ENCODE measurements around the gene MT1E.

Gene MT1E

DNA sequence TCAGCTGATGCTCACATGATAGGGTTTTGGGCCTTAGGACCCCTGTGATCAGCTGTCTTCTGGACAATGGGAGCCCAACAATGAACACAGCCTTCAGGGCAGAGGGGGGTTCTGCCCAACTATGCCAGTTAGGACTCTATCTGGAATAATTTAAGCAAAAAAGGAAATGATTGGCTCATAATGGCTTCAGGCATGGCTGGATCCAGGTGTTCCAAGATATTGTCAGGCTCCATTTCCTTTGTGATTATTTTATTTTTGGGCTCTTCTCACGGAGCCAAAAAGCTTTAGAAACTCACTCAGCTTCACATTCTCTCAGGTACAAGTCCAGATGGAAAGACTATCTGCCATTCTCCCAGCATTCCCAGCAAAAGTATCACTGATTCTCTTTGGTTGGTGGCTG is 20.1 kb upstream of the MT1E start:
- DNase-seq (ENCODE audit: insufficient read length, low spot score) (no peak), FAIRE-seq (no peak)
- TF ChIP-seq POLR2A (IDR thresholded peaks at IDR 0.05; ENCODE audit: low read depth, low read length): no peak
- TF ChIP-seq POLR2AphosphoS5 (IDR thresholded peaks at IDR 0.05; ENCODE audit: low read depth, low read length): no peak

DNA sequence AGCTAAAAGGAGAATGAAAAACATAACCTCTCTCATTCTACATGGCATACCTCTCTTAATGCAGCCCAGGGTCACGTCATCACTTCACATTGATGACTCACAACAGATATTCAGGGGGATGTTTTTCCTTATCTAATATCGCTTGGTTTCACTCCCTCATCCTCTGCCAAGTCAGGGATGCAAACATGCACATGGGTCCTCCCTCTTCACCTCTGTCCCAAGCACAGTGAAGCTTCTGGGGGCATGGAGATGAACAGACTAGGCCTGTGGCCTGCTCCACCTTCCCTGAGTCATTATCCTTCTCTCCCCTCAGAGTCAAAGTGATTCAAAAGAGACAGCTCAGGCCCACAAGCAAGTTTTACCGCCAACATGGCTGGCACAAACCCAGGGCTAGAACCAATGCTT is 19.5 kb upstream of the MT1E start:
- TF ChIP-seq PAX5 (IDR thresholded peaks at IDR 0.05; ENCODE audit: insufficient read depth, low read length, severe bottlenecking): no peak
- TF ChIP-seq POLR2A (IDR thresholded peaks at IDR 0.05; ENCODE audit: low read depth, low read length): no peak
- no peak for TF ChIP-seq POLR2AphosphoS5 (IDR thresholded peaks at IDR 0.05; ENCODE audit: low read depth, low read length)
- no peak for TF ChIP-seq POU2F2 (IDR thresholded peaks at IDR 0.05; ENCODE audit: low read depth, low read length)
- TF ChIP-seq SPI1 (IDR thresholded peaks at IDR 0.05; ENCODE audit: low read depth, low read length): no peak
- no peak for TF ChIP-seq TAF1 (IDR thresholded peaks at IDR 0.05; ENCODE audit: low read depth, low read length)
- DNase-seq (ENCODE audit: insufficient read length, low spot score) (no peak), FAIRE-seq (no peak)

DNA sequence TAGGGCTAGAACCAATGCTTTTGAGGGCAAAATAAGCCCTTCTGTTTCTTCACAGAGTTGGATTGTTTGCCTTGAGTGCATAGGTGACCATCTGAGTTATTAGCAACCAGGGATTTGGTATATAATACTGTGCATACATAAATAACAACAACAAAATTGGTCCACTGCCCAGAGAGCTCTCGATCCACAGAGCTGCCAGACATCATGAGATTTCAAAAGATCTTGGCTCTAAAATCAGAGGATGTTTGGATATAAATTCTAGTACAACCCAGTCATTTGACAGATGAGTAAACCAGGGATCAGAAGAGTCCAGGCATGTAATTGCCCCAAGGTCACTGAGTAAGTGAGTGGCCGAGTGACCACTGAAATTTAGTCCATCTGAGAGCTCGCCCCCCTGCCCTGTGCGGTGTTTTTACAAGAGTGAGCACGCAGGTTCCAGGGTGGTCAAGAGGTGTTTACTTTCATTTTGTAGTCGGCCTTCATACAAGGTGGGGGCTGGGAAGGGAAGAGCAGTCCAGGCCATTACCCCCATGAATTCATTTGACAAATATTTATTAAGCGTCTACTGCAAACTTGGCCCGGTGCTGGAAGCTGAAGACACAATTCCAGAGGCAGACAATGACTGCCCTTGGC is 19.0 kb upstream of the MT1E start:
- TF ChIP-seq POU2F2 (IDR thresholded peaks at IDR 0.05; ENCODE audit: low read depth, low read length): no peak
- TF ChIP-seq POLR2A (IDR thresholded peaks at IDR 0.05; ENCODE audit: low read depth, low read length): no peak
- no peak for TF ChIP-seq TAF1 (IDR thresholded peaks at IDR 0.05; ENCODE audit: low read depth, low read length)
- TF ChIP-seq SPI1 (IDR thresholded peaks at IDR 0.05; ENCODE audit: low read depth, low read length): no peak
- no peak for TF ChIP-seq PAX5 (IDR thresholded peaks at IDR 0.05; ENCODE audit: insufficient read depth, low read length, severe bottlenecking)
- no peak for TF ChIP-seq POLR2AphosphoS5 (IDR thresholded peaks at IDR 0.05; ENCODE audit: low read depth, low read length)
- DNase-seq (ENCODE audit: insufficient read length, low spot score) (no peak), FAIRE-seq (no peak)

DNA sequence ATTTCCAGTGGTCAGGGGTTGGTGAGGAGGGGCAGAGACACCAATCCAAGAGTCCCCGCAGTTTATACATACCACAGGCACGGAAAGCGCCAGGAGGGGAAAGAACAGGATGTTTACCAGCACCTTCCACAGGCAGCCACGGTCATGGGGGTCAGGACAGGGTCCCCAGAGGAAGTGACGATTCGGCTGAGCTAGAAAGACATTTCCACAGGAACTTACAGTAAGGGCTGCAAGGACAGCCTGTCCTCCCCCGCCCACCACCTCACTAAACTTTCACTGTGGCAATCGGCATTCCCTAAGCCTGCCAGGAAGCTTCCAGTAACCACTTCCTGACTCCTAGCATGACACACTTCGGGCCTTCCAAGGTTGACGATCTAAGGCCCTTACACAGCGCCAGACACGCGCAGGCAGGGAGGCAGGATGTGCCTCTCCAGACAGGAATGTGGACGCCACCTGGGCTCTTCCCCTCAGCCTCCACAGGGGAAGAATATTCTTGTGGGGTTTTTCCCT is 18.4 kb upstream of the MT1E start:
- no peak for FAIRE-seq
- TF ChIP-seq SPI1 (IDR thresholded peaks at IDR 0.05; ENCODE audit: low read depth, low read length) (no peak), PAX5 (IDR thresholded peaks at IDR 0.05; ENCODE audit: insufficient read depth, low read length, severe bottlenecking) (no peak), TAF1 (IDR thresholded peaks at IDR 0.05; ENCODE audit: low read depth, low read length) (no peak), POLR2A (IDR thresholded peaks at IDR 0.05; ENCODE audit: low read depth, low read length) (no peak), POLR2AphosphoS5 (IDR thresholded peaks at IDR 0.05; ENCODE audit: low read depth, low read length) (no peak), POU2F2 (IDR thresholded peaks at IDR 0.05; ENCODE audit: low read depth, low read length) (no peak)
- no peak for DNase-seq (ENCODE audit: insufficient read length, low spot score)

DNA sequence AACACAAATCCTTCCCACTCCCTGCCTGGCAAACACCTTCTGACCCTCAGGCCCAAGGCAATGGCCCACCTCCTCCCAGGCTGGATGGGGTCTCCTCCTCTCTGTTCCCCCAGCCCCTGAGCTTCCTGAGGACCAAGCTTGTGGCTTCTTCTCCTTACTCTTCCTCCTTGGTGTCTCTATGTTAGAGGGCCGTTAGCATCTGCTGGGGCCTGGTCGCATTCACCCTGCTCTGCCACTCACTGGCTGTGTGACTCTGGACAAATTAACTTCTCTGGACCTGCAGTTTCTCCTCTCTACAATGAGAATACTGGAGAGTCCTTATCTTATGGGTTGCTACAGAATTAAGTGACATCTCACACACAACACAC is 17.9 kb upstream of the MT1E start:
- DNase-seq (ENCODE audit: insufficient read length, low spot score) (no peak), FAIRE-seq (no peak)
- TF ChIP-seq SPI1 (IDR thresholded peaks at IDR 0.05; ENCODE audit: low read depth, low read length) (no peak), POU2F2 (IDR thresholded peaks at IDR 0.05; ENCODE audit: low read depth, low read length) (no peak), PAX5 (IDR thresholded peaks at IDR 0.05; ENCODE audit: insufficient read depth, low read length, severe bottlenecking) (no peak), POLR2A (IDR thresholded peaks at IDR 0.05; ENCODE audit: low read depth, low read length) (no peak), POLR2AphosphoS5 (IDR thresholded peaks at IDR 0.05; ENCODE audit: low read depth, low read length) (no peak), TAF1 (IDR thresholded peaks at IDR 0.05; ENCODE audit: low read depth, low read length) (no peak)

DNA sequence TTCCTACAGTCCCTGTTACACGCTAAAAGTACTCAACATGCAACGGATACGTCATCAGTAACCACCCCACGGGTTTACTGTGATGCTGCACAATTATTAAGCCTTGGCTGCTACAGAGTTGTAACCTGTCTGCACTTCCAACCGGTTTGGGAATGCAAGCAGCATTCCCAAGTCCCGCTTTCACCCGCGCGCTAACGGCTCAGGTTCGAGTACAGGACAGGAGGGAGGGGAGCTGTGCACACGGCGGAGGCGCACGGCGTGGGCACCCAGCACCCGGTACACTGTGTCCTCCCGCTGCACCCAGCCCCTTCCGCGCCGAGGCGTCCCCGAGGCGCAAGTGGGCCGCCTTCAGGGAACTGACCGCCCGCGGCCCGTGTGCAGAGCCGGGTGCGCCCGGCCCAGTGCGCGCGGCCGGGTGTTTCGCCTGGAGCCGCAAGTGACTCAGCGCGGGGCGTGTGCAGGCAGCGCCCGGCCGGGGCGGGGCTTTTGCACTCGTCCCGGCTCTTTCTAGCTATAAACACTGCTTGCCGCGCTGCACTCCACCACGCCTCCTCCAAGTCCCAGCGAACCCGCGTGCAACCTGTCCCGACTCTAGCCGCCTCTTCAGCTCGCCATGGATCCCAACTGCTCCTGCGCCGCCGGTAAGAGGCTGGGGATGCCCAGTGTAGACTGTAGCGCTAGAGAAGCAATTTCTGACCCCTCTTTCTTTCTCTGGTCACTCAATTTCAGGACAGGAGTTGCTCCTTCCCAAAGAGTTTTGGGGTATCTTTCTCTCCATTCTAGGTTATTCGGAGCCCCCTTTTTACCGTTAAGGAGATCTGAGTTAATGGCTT is 17.3 kb upstream of the MT1E start, which contains the start of gene MT2A:
TSS of gene MT2A (plus strand) at position 542 of the 833 bp plus-strand sequence. CDS start at position 614, 72 bp downstream.
- TF ChIP-seq TAF1 (IDR thresholded peaks at IDR 0.05; ENCODE audit: low read depth, low read length) (no peak), SPI1 (IDR thresholded peaks at IDR 0.05; ENCODE audit: low read depth, low read length) (0 out of 2 replicates have a peak, but pooled peaks have one; percentile 2)
- FAIRE-seq (peak; percentile 69), DNase-seq (ENCODE audit: insufficient read length, low spot score) (peak; percentile 93)

DNA sequence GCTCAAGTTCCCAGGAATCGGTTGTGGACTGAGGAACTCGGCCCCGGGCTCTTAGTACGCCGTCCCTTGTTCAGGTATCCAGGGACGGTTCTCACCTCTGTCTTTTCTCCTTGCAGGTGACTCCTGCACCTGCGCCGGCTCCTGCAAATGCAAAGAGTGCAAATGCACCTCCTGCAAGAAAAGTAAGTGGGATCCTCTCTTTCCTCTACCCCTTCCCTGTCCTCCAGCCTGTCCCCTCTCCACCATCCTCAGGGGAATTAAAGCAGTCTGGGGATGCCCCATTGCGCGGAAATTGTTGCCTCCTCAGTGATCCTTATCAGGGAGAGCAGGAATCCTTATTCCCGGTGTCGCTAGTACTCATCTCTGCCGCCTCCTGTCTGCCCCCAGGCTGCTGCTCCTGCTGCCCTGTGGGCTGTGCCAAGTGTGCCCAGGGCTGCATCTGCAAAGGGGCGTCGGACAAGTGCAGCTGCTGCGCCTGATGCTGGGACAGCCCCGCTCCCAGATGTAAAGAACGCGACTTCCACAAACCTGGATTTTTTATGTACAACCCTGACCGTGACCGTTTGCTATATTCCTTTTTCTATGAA is 16.6 kb upstream of the MT1E start:
- FAIRE-seq (no peak), DNase-seq (ENCODE audit: insufficient read length, low spot score) (no peak)
- TF ChIP-seq POLR2AphosphoS5 (IDR thresholded peaks at IDR 0.05; ENCODE audit: low read depth, low read length): no peak
- no peak for TF ChIP-seq POLR2A (IDR thresholded peaks at IDR 0.05; ENCODE audit: low read depth, low read length)
- no peak for TF ChIP-seq POU2F2 (IDR thresholded peaks at IDR 0.05; ENCODE audit: low read depth, low read length)
- TF ChIP-seq SPI1 (IDR thresholded peaks at IDR 0.05; ENCODE audit: low read depth, low read length): no peak
- TF ChIP-seq PAX5 (IDR thresholded peaks at IDR 0.05; ENCODE audit: insufficient read depth, low read length, severe bottlenecking): no peak
- no peak for TF ChIP-seq TAF1 (IDR thresholded peaks at IDR 0.05; ENCODE audit: low read depth, low read length)

DNA sequence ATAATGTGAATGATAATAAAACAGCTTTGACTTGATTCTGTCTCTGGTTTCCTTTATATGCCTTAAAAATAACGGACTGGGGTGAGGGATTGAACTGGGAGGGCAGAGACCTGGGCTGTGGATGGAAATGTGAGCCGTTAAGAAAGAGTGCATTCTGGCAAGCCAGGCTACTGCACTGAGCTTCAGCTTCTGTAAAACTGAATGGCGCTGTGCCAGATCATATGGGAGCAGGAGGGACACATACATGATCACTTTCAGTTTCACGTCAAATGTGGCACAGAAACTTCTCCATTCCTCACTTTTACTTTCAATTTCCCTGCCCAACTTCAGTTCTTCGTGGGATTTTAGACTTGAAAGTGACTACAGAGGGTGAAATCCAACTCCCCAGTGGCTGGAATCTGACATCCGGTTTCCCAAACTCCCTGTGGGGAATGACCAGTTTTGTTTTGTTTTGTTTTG is 16.1 kb upstream of the MT1E start:
- FAIRE-seq (peak; percentile 58), DNase-seq (ENCODE audit: insufficient read length, low spot score) (peak; percentile 57)
- TF ChIP-seq SPI1 (IDR thresholded peaks at IDR 0.05; ENCODE audit: low read depth, low read length): peak; percentile 27; the same call in 1 of the 2 replicates
- no peak for TF ChIP-seq POLR2AphosphoS5 (IDR thresholded peaks at IDR 0.05; ENCODE audit: low read depth, low read length)

DNA sequence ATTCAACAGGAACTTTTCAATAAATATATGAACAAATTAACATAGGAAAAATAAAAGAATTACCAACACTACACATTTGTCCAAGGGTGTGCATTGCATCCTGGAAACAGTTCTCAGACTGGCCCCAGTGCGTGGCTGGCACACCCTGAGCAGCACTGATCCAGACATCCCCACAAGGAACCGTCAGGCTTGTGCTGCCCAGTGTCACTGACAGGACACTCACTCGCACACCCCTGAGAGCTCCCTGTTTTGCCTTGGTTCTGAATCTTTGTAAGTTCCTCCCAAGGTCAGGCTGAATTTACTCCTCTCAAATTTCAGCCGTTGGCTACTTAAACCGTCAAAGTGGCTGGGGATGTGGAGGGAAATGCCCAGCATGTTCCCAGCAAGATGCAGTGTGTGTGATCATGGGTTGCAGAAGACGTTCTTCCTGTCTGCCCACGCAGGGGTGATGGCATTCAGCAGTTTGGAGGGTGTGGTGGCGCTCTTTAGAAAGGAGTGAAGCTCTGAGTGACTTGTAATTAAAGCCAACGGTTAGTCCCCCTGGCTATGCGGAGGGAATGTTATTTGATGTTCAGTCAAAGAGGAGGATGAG is 15.5 kb upstream of the MT1E start:
- TF ChIP-seq SPI1 (IDR thresholded peaks at IDR 0.05; ENCODE audit: low read depth, low read length) (no peak), TAF1 (IDR thresholded peaks at IDR 0.05; ENCODE audit: low read depth, low read length) (no peak), POLR2AphosphoS5 (IDR thresholded peaks at IDR 0.05; ENCODE audit: low read depth, low read length) (no peak), POLR2A (IDR thresholded peaks at IDR 0.05; ENCODE audit: low read depth, low read length) (no peak), POU2F2 (IDR thresholded peaks at IDR 0.05; ENCODE audit: low read depth, low read length) (no peak), PAX5 (IDR thresholded peaks at IDR 0.05; ENCODE audit: insufficient read depth, low read length, severe bottlenecking) (no peak)
- no peak for DNase-seq (ENCODE audit: insufficient read length, low spot score)
- FAIRE-seq: peak; percentile 73
